ENCODE results near the gene KARS1.

The KARS1 gene

GRCh38 chr16:75579281-75579834, 68.1 kb downstream of the KARS1 start:
- DNase-seq (ENCODE audit: low read depth): no peak

GRCh38 chr16:75578725-75579124, 68.7 kb downstream of the KARS1 start:
- DNase-seq (ENCODE audit: low read depth): no peak

GRCh38 chr16:75578212-75578611, 69.3 kb downstream of the KARS1 start:
- no peak for DNase-seq (ENCODE audit: low read depth)

Measured in activated T-cell treated with anti-CD3 and anti-CD28 coated beads for 1 hour (primary cell).